HepG2 (cell line): ENCODE results near the gene DUSP8. TPM values are rescaled to one million over a fixed set of nuclear protein-coding genes. Genes with fewer than 3 reads are reported as not detected.
A peak's percentile ranks its signal among the peaks of the same experiment; 100 is the strongest.

Source experiments
- CCDC6 ChIP-seq: sonication (generic); formaldehyde crosslinking; IDR thresholded peaks from 2 replicates; pipeline ENCODE4 v1.8.1; 2022; ENCODE audit warnings: mild to moderate bottlenecking, missing genetic modification reagents, moderate library complexity
- CTCF ChIP-seq: sonication (generic); formaldehyde crosslinking; IDR thresholded peaks from 2 replicates; pipeline ENCODE4 v1.5.0; 2020; ENCODE audit warnings: mild to moderate bottlenecking, missing genetic modification reagents, moderate library complexity
- ESRRA ChIP-seq: sonication (generic); formaldehyde crosslinking; IDR thresholded peaks from 2 replicates; pipeline ENCODE4 v1.5.1; 2020; ENCODE audit warnings: mild to moderate bottlenecking, low read depth, missing genetic modification reagents
- FOSL1 ChIP-seq: sonication (generic); formaldehyde crosslinking; IDR thresholded peaks from 2 replicates; pipeline ENCODE4 v1.9.0; 2021; ENCODE audit warnings: missing genetic modification reagents, borderline replicate concordance
- FOSL2 ChIP-seq: sonication (generic); formaldehyde crosslinking; IDR thresholded peaks from 2 replicates; pipeline ENCODE4 v1.4.0; 2020; ENCODE audit warnings: missing genetic modification reagents
- HNRNPLL ChIP-seq: fragments of 200-400 bp; formaldehyde crosslinking; IDR thresholded peaks from 2 replicates; pipeline ENCODE4 v1.6.1; 2017; ENCODE audit warnings: mild to moderate bottlenecking, low read depth, low read length; ENCODE audit not compliant: poor library complexity, severe bottlenecking
- PAXIP1 ChIP-seq: sonication (generic); formaldehyde crosslinking; conservative IDR thresholded peaks from 2 replicates; pipeline ENCODE4 v1.4.0; 2020; ENCODE audit warnings: mild to moderate bottlenecking, missing genetic modification reagents, moderate library complexity
- SCMH1 ChIP-seq: sonication (generic); formaldehyde crosslinking; IDR thresholded peaks from 2 replicates; pipeline ENCODE4 v1.9.0; 2021; ENCODE audit warnings: missing genetic modification reagents, mild to moderate bottlenecking, borderline replicate concordance
- ZBTB3 ChIP-seq: sonication (generic); formaldehyde crosslinking; IDR thresholded peaks from 2 replicates; pipeline ENCODE4 v1.4.0; 2020; ENCODE audit warnings: low read depth, mild to moderate bottlenecking, moderate library complexity, missing genetic modification reagents, borderline replicate concordance
- ZBTB46 ChIP-seq: sonication (generic); formaldehyde crosslinking; IDR thresholded peaks from 2 replicates; pipeline ENCODE4 v1.4.0; 2020; ENCODE audit warnings: mild to moderate bottlenecking, missing genetic modification reagents, borderline replicate concordance
- ZFP91 ChIP-seq: sonication (generic); formaldehyde crosslinking; IDR thresholded peaks from 2 replicates; pipeline ENCODE4 v1.9.0; 2022; ENCODE audit warnings: missing genetic modification reagents, mild to moderate bottlenecking, borderline replicate concordance
- ZGPAT ChIP-seq: IDR thresholded peaks from 2 replicates; pipeline ENCODE4 v1.6.1; 2016; ENCODE audit warnings: mild to moderate bottlenecking
- ZNF883 ChIP-seq: sonication (generic); formaldehyde crosslinking; IDR thresholded peaks from 2 replicates; pipeline ENCODE4 v1.5.1; 2020; ENCODE audit warnings: mild to moderate bottlenecking, missing genetic modification reagents; ENCODE audit errors: not compliant biosample characterization
- ZSCAN21 ChIP-seq: sonication (generic); formaldehyde crosslinking; IDR thresholded peaks from 2 replicates; pipeline ENCODE4 v1.8.0; 2022; ENCODE audit warnings: mild to moderate bottlenecking, missing genetic modification reagents, moderate library complexity, borderline replicate concordance
- polyA plus RNA-seq, 8 experiments: library from polyadenylated mRNA; depleted of rRNA in 3 of 8; stranded (reverse) in 7 of 8; unstranded in 1 of 8; fragments of >200 nt; fragmentation: Illumina TruSeq in 4 of 8; extraction: Trizol in 4 of 8; gene quantifications; 2 replicates each; pipeline versions ENCODE4 v1.2.1 to v1.2.3, GENCODE V29; 2011 to 2016; ENCODE audit warnings: low read depth in 4 of 8, missing spikeins in 1 of 8, mixed read lengths in 1 of 8; ENCODE audit not compliant: insufficient read depth in 1 of 8
- total RNA-seq, 5 experiments: library from RNA; depleted of rRNA; stranded (reverse); fragments of >200 nt; fragmentation: Illumina TruSeq; extraction: Trizol; gene quantifications; 2 replicates each; pipeline ENCODE4 v1.2.3, GENCODE V29; 2016; ENCODE audit warnings: low read depth in 1 of 5

The DUSP8 gene
- total and polyA plus RNA-seq, 2 of the 13 experiments (the other 11 are each of a cell fraction or from before 2014, with no cell fraction given) = 1.8 to 8.0 TPM

- TF ChIP-seq SCMH1 (CRISPR knock-in tag) = no peak
- TF ChIP-seq FOSL2 = no peak
- TF ChIP-seq CCDC6 (CRISPR knock-in tag) = peak; percentile 27; the same call in 1 of the 2 replicates
- peak; percentile 42; the same call in 1 of the 2 replicates for TF ChIP-seq ESRRA (CRISPR knock-in tag)
- peak; percentile 71 for TF ChIP-seq CTCF (CRISPR knock-in tag)
- TF ChIP-seq FOSL1 (CRISPR knock-in tag) = no peak
- TF ChIP-seq ZGPAT (CRISPR knock-in tag) = peak; percentile 37; the same call in 1 of the 2 replicates
- TF ChIP-seq PAXIP1 (CRISPR knock-in tag) = no peak
- TF ChIP-seq ZNF883 (CRISPR knock-in tag) = no peak
- no peak for TF ChIP-seq HNRNPLL
- no peak for TF ChIP-seq ZSCAN21 (CRISPR knock-in tag)
- TF ChIP-seq ZBTB3 (CRISPR knock-in tag) = no peak
- TF ChIP-seq ZBTB46 (CRISPR knock-in tag) = no peak
- peak; percentile 24; the same call in 1 of the 2 replicates for TF ChIP-seq ZFP91 (CRISPR knock-in tag)
These were observed 25.3 kb downstream of the DUSP8 start (continued) for GRCh38 chr11:1546536-1547466.
